GM12875 (cell line): ENCODE measurements around the gene NACA2.
"Not testable (repeated sequence)": the region's sequence is repeated elsewhere in the genome, so short reads cannot be mapped to it uniquely, and the experiment has no call there.

Experiments used
- H3K4me3 ChIP-seq: one replicate; pipeline ENCODE4 v1.5.1; 2011; ENCODE audit warnings: low read depth, low read length, control low read depth
- TF ChIP-seq, protein P1 (sequence below): IDR thresholded peaks from 2 replicates; pipeline ENCODE4 v1.5.1; 2011; ENCODE audit warnings: low read depth, mild to moderate bottlenecking, control low read depth, inconsistent platforms, low read length, moderate library complexity, borderline replicate concordance; ENCODE audit not compliant: insufficient read depth

Gene NACA2

DNA sequence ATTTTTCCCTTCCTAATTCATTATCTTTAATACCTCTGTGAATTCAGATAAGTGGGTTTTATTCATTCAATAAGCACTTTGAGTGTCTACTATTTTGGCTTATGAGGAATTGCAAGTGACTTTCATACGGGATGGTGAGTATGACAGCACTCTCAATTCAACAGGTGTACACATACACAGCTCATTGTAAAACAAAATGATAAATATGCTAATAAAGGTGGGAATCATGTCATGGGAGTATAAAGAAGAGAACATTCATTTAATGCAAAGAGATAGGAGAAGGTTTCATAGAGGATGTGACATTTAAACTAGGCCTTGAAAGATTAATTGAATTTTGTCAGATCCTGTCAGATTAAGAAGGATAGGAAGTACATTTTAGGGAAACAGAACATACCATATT lies 19.4 kb downstream of the NACA2 start:
- TF ChIP-seq, protein P1, sequence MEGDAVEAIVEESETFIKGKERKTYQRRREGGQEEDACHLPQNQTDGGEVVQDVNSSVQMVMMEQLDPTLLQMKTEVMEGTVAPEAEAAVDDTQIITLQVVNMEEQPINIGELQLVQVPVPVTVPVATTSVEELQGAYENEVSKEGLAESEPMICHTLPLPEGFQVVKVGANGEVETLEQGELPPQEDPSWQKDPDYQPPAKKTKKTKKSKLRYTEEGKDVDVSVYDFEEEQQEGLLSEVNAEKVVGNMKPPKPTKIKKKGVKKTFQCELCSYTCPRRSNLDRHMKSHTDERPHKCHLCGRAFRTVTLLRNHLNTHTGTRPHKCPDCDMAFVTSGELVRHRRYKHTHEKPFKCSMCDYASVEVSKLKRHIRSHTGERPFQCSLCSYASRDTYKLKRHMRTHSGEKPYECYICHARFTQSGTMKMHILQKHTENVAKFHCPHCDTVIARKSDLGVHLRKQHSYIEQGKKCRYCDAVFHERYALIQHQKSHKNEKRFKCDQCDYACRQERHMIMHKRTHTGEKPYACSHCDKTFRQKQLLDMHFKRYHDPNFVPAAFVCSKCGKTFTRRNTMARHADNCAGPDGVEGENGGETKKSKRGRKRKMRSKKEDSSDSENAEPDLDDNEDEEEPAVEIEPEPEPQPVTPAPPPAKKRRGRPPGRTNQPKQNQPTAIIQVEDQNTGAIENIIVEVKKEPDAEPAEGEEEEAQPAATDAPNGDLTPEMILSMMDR = no peak
- no peak overlapping the region for H3K4me3 ChIP-seq

DNA sequence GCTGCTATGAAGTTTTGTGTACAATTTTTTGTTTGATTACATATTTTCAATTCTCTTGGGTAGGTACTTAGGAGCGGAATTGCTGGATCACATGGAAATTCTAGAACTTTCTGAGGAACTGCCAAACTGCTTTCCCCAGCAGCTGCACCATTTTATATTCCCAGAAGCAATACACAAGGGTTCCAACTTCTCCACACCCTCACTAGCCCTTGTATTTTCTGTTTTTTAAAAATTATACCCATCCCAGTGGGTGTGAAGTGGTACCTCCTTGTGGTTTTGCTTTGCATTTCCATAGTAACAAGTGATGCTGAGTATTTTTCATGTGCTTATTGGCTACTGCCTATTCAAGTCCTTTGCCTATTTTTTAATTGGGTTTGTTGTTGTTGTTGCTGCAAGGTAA lies 20.9 kb downstream of the NACA2 start:
- H3K4me3 ChIP-seq = no peak overlapping the region
- TF ChIP-seq, protein P1 = no peak

DNA sequence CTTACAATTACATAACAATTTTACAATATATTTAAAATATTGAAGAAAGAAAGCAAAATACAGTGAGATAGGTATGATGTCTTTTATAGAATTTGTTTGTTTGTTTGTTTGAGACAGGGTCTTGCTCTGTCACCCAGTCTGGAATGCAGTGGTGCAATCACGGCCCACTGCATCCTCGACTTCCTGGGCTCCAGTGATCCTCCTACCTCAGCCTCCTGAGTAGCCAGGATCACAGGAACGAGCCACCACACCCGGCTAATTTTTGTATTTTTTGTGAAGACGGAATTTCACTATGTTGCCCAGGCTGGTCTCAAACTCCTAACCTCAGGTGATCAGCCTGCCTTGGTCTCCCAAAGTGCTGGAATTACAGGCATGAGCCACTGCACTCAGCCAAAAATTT lies 21.5 kb downstream of the NACA2 start:
- not testable (repeated sequence) for H3K4me3 ChIP-seq

DNA sequence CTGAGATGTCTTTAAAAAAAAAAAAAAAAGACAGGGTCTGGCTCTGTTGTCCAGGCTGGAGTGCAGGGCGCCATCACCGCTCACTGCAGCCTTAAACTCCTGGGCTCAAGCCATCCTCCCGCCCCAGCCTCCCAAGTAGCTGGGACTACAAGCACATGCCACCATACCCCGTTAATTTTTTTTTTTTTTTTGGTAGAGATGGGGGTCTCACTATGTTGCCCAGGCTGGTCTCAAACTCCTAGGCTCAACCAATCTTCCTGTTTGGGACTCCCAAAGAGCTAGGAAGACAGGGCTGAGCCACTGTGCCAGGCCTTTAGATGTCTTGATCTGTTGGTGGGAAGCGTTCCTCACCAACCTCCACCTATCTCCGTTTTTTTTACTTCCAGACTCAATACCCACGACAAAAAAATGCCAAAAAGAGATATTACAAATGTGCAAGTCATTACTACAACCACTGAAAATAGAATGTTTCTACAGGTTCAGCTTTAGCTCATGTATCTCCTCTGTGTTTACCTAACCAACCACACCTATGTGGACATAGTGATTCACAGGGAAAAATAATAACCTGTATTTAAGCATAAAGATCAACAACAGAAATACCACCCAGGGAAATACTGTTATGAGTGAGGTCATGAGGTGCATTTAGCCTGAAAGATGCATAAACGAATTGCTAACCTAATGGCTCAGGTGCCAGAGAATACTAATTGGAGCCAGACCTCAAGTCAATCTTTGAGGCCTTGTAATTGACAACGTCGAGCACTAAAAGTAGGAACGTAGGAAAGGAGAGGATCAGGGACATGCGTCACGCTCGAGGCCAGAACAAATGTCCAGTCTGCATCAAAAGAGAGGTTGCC lies 22.6 kb downstream of the NACA2 start:
- H3K4me3 ChIP-seq = no peak overlapping the region
- TF ChIP-seq, protein P1 = no peak

DNA sequence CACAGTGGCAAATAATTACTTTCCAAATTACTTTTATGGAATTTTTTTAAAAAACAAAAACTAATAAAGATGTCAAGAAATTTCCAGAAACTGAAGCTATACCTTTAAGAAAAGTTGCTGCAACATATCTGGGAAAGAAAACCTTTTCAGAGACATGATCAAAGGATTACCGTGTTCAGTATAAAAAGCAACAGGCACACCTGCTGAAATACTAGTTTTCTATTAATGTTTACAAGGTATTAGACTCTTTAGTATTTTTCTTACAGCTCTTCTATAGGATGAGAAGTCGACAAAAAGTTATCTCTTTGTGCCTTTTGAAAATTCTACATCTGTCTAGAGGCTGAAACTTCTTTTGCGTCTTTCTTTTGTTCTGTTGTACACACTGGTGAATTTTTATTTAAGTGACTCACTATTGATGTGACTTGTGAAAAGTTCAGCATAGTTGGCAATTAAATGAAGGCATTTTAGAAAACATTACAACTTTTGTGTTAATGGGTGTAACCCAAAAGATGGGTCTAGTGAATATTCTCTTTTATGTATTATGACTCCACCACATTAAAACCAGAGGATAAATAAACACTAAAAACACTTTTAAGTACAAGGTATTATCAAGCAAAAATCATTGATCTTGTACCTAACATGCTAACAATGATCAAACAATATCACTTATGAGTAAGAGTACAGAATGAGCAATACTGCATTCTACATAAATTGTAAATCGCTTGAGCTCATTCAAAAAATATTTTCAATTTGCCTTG lies 23.8 kb downstream of the NACA2 start:
- TF ChIP-seq, protein P1 = no peak
- H3K4me3 ChIP-seq = no peak overlapping the region

DNA sequence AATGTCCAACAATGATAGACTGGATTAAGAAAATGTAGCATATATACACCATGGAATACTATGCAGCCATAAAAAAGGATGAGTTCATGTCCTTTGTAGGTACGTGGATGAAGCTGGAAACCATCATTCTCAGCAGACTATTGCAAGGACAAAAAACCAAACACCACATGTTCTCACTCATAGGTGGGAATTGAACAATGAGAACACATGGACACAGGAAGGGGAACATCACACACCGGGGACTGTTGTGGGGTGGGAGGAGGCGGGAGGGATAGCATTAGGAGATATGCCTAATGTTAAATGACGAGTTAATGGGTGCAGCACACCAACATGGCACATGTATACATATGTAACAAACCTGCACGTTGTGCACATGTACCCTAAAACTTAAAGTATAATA lies 24.6 kb downstream of the NACA2 start:
- not testable (repeated sequence) for H3K4me3 ChIP-seq

DNA sequence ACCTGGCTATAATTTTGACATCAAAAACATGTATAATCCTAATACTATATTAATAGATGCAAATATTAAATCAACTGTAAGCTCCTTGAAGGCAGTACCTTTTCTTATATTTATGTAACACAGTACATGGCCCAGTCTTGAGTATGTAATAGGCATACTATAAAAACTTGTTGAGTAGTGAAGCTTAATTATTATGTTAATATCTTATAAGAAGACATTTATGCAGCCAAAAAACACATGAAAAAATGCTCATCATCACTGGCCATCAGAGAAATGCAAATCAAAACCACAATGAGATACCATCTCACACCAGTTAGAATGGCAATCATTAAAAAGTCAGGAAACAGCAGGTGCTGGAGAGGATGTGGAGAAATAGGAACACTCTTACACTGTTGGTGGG lies 25.2 kb downstream of the NACA2 start:
- not testable (repeated sequence) for H3K4me3 ChIP-seq

DNA sequence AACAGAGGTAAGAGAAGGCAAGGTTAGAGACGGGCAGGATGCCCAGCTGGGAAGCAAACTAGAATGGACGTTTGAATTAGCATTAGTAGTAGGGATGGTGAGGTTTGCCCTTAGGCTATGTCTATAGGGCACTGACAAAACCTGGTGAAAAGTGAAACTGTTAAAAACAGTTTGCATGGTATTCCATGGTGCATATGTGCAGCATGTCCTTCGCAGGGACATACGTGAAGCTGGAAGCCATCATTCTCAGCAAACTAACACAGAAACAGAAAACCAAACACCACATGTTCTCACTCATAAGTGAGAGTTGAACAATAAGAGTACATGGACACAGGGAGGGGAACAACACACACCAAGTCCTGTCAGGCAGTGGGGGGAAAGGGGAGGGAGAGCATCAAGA lies 25.8 kb downstream of the NACA2 start:
- TF ChIP-seq, protein P1 = no peak
- no peak overlapping the region for H3K4me3 ChIP-seq
